ENCODE results near the gene SPINK7.

SPINK7 gene

GRCh38 chr5:148335259-148335658 is 23.0 kb downstream of the SPINK7 start, which contains the start of gene SPINK9:
TSS of gene SPINK9 (plus strand) at chr5:148335559. CDS start at chr5:148335614, 55 bp downstream.
- TF ChIP-seq CTCF (IDR thresholded peaks at IDR 0.05; ENCODE audit: low read depth, low read length): no peak
- DNase-seq (ENCODE audit: extremely low read depth, low read depth): no peak

DNA sequence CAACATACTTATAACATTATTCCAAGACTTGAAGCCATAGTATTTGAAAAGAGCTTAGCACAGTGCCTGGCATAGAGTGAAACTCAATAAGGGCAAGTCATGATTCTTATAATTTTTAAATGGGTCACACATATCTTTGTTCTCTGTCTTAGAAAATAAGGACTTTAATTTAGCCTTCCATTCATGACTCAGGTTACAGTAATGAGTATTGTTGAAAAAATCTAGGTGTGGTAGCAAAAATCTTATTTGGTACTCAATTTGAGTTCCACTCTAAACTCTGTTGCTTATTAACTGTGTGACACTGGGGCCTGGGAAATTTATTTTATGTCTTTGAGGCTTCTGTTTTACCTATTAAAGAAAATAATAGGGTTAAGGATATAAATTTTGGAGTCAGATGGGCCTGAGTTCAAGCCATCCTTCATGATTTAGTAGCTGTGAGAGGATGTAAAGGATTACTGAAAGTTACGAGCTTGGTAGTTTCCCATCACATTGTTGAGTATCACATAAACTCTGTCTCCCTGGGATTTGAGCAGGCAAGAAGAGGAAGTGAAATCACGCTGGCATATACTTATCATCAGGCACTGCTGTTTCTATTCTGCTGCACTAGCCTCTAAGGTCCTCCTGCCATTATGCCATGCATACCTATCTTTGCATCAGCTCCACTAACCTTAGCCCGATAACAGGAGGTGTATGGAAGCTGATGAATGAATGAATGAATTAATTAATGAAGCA is 24.6 kb downstream of the SPINK7 start:
- no peak for DNase-seq (ENCODE audit: extremely low read depth, low read depth)
- TF ChIP-seq CTCF (IDR thresholded peaks at IDR 0.05; ENCODE audit: low read depth, low read length): no peak

DNA sequence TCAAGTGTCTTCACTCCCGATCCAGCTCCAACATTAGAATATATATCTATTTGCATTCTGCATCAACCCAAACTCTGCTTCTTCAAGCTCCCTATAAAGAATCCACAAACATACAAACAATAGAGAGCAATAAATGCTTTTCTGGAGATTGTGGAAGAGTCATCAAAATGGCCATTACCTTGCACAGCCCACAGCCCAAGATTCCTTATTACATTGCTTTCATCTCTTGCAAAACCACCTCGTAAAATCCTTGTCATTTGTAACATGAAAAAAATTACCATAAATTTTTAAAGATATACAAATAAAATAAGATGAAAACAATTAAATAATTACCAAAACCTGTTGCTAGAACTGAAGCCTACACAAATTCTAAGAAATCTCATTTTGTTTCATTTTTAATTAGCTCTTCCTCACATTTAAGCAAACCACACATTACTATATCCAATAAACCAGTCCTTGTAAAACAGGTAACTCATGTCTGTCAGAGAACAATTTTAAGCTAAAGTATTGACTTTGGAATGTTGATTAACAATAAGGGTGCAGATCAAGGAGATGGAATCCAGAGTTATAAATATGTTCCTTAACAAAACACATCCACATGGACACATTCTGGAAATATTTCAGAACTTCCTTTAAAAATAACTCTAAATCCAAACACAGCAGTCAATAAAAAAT is 30.3 kb downstream of the SPINK7 start:
- DNase-seq (ENCODE audit: extremely low read depth, low read depth): no peak
- no peak for TF ChIP-seq CTCF (IDR thresholded peaks at IDR 0.05; ENCODE audit: low read depth, low read length)

GRCh38 chr5:148343046-148343407 is 30.8 kb downstream of the SPINK7 start:
- no peak for TF ChIP-seq CTCF (IDR thresholded peaks at IDR 0.05; ENCODE audit: low read depth, low read length)
- no peak for DNase-seq (ENCODE audit: extremely low read depth, low read depth)

GRCh38 chr5:148343603-148344487 is 31.6 kb downstream of the SPINK7 start:
- DNase-seq (ENCODE audit: extremely low read depth, low read depth): no peak
- TF ChIP-seq CTCF (IDR thresholded peaks at IDR 0.05; ENCODE audit: low read depth, low read length): no peak

DNA sequence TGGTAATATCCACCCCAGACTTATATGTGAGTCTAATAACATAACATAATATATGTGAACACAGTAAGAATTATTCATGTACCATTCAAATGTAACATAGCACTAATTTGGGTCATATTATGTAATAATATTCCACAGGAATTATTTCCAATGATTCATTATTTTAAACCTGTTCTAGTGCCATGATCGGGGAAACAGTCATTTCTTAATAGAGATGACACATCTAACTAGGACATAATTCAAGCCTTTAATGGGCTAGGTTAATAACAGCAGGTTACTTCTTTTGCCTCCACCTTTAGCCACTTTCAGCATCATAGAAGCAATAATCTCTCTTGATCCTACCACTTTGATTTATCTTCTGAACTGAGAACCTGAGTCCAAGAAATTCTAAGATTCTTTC is 35.5 kb downstream of the SPINK7 start:
- no peak for TF ChIP-seq CTCF (IDR thresholded peaks at IDR 0.05; ENCODE audit: low read depth, low read length)
- DNase-seq (ENCODE audit: extremely low read depth, low read depth): no peak

All from AG09319 (cell line).